ENCODE measurements around the gene DCAF10. TPM values are rescaled to one million over a fixed set of nuclear protein-coding genes. Genes with fewer than 3 reads are reported as not detected.
"Not testable (repeated sequence)": the region's sequence is repeated elsewhere in the genome, so short reads cannot be mapped to it uniquely, and the experiment has no call there.

The DCAF10 gene
- total RNA-seq, 2 donors from 2014 or later, result 24.4 to 47.4 TPM

DNA sequence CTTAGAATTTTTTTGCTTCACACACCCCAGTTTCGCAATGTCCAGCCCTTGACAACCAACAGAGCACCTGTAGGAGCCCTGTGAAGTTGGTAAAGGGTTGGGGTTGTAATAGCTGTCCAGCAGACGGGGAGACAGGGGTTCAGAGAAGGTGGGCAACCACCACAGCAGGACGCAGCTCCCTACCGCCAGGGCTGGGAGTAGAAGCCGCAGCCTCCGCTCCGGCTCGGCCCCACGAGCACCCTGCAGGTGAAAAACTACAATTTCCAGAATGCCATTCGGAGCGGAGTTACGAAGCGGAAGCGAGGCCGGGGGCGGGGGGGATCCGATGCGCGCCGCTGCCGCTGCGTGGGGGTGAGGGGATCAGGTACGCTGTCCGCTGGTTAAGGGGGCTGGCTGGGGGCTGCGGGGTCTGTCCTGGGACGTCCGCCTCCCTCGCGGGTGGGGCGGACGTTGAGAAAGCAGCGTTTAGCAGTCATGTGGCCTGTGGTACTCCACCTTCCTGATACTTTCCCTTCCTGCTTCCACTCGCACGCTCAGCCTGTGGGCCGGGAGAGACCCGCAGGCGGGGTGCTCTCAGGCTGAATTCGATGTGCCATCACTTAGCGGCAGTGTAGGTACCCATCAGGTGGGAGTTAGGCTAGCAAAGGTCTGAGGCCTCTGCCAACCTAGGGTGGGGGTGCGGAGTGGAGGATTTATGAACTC lies 47.0 kb upstream of the DCAF10 start, which contains the start of gene TRMT10B:
TSS of gene TRMT10B (plus strand) at position 317 of the 702 bp plus-strand sequence. CDS start 8,127 bp downstream, outside the sequence.
- ATAC-seq (ENCODE audit: insufficient number of reproducible peaks, low FRiP score, low read depth) (peak; percentile 87), DNase-seq (ENCODE audit: low spot score) (no peak)
- Histone ChIP-seq H3K27me3 (replicated peaks; ENCODE audit: insufficient read depth) (no peaks in the 10 kb centered on the region), H3K9me3 (no peaks in the 10 kb centered on the region), H3K4me1 (ENCODE audit: control insufficient read depth in 1 of 2, low read depth in 2 of 2) (peaks cover 6 to 11% of the 10 kb centered on the region in 2 donors), H3K36me3 (no peaks in the 10 kb centered on the region), H3K4me3 (peak within 1 kb of the TSS; percentile 96), H3K27ac (peak within 1 kb of the TSS; percentile 21 to 74)
- TF ChIP-seq, protein P1, sequence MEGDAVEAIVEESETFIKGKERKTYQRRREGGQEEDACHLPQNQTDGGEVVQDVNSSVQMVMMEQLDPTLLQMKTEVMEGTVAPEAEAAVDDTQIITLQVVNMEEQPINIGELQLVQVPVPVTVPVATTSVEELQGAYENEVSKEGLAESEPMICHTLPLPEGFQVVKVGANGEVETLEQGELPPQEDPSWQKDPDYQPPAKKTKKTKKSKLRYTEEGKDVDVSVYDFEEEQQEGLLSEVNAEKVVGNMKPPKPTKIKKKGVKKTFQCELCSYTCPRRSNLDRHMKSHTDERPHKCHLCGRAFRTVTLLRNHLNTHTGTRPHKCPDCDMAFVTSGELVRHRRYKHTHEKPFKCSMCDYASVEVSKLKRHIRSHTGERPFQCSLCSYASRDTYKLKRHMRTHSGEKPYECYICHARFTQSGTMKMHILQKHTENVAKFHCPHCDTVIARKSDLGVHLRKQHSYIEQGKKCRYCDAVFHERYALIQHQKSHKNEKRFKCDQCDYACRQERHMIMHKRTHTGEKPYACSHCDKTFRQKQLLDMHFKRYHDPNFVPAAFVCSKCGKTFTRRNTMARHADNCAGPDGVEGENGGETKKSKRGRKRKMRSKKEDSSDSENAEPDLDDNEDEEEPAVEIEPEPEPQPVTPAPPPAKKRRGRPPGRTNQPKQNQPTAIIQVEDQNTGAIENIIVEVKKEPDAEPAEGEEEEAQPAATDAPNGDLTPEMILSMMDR (IDR thresholded peaks at IDR 0.05), result no peak

DNA sequence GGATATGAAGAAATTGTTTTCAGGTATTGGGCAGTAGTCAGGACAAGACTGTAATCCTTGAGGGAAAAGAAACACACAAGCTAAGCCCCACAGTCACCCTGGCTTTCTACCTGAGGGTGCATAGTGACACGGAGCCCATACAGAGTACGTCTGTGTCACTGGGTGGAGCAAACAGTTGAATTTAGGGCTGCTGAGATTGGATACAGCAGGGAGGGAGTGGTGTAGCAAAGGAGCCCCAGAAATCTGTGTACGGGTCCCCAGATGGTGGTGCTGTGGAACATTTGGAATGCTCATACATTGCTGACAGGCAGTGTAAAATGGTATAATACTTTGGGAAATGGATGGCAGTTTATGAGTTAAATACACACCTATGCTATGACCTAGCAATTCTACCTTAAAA lies 41.9 kb upstream of the DCAF10 start:
- Histone ChIP-seq H3K4me3 (no peak overlapping the region), H3K27ac (no peak overlapping the region), H3K36me3 (no peaks in the 10 kb centered on the region), H3K4me1 (ENCODE audit: control insufficient read depth in 1 of 2, low read depth in 2 of 2) (peaks cover 6 to 8% of the 10 kb centered on the region in 2 donors), H3K9me3 (no peaks in the 10 kb centered on the region), H3K27me3 (replicated peaks; ENCODE audit: insufficient read depth) (no peaks in the 10 kb centered on the region)
- DNase-seq (ENCODE audit: low spot score) (no peak), ATAC-seq (ENCODE audit: insufficient number of reproducible peaks, low FRiP score, low read depth) (no peak)
- TF ChIP-seq, protein P1 (IDR thresholded peaks at IDR 0.05), result no peak

DNA sequence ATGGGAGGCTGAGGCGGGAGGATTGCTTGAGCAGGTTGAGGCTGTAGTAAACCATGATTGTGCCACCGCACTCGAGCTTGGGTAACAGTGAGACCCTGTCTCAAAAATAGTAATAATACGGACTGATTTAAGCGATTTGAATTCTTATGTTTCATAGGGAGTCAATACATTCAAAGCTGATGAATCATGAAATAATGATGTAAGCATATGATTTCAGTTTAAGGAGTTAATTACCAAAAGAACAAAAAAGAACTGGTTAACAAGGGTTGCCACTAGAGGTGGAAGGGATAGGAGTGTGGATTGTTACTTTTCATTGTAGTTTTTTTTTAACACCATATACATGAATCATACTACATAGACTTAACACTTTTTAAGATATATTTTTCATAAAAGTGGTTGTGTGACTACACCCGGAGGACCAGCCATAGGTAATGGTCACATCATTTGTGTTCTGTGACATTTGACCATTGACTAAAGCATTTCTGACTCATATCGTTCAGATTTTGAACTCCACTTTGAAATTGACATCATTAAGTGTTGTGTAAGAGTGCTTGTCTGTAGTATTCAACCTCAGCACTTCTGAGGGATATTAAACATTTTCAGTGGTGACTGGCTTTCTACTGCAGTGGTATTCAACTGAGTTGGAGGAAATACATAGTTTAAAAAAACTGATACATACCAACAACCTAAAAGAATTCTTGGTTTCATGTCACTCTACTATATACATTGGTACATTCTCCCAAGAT lies 40.0 kb upstream of the DCAF10 start:
- TF ChIP-seq, protein P1 (IDR thresholded peaks at IDR 0.05), result no peak
- H3K27ac ChIP-seq, result no peak overlapping the region
- H3K27me3 ChIP-seq (replicated peaks; ENCODE audit: insufficient read depth), result no peaks in the 10 kb centered on the region
- no peaks in the 10 kb centered on the region for H3K4me1 ChIP-seq (ENCODE audit: control insufficient read depth in 1 of 2, low read depth in 2 of 2)
- DNase-seq (ENCODE audit: low spot score) (no peak), ATAC-seq (ENCODE audit: insufficient number of reproducible peaks, low FRiP score, low read depth) (no peak)
- no peak overlapping the region for H3K4me3 ChIP-seq
- H3K9me3 ChIP-seq, result no peaks in the 10 kb centered on the region
- H3K36me3 ChIP-seq, result no peaks in the 10 kb centered on the region

DNA sequence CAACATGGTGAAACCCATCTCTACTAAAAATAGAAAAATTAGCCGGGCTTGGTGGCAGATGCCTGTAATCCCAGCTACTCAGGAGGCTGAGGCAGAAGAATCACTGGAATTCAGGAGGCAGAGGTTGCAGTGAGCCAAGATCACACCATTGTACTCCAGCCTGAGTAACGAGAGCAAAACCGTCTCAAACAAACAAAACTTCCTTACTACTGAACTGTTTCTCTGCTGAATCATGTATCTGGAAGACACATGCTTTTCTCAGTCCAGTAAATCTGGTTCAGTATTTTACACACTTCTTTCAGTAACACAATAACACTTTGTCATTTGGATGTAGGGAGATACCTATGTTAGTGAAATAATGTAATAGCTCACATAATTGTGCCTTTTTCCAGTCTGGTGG lies 39.1 kb upstream of the DCAF10 start:
- TF ChIP-seq, protein P1 (IDR thresholded peaks at IDR 0.05), result no peak
- Histone ChIP-seq H3K9me3 (no peaks in the 10 kb centered on the region), H3K4me1 (ENCODE audit: control insufficient read depth in 1 of 2, low read depth in 2 of 2) (no peaks in the 10 kb centered on the region), H3K27me3 (replicated peaks; ENCODE audit: insufficient read depth) (no peaks in the 10 kb centered on the region), H3K27ac (no peak overlapping the region), H3K36me3 (no peaks in the 10 kb centered on the region), H3K4me3 (no peak overlapping the region)
- DNase-seq (ENCODE audit: low spot score) (no peak), ATAC-seq (ENCODE audit: insufficient number of reproducible peaks, low FRiP score, low read depth) (no peak)

DNA sequence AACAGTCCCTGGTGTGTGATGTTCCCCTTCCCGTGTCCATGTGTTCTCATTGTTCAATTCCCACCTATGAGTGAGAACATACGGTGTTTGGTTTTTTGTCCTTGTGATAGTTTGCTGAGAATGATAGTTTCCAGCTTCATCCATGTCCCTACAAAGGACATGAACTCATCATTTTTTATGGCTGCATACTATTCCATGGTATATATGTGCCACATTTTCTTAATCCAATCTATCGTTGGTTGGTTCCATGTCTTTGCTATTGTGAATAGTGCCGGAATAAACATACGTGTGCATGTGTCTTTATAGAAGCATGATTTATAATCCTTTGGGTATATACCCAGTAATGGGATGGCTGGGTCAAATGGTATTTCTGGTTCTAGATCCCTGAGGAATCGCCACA lies 35.3 kb upstream of the DCAF10 start:
- ATAC-seq (ENCODE audit: insufficient number of reproducible peaks, low FRiP score, low read depth); H3K27me3 ChIP-seq (replicated peaks; ENCODE audit: insufficient read depth); H3K4me1 ChIP-seq (ENCODE audit: control insufficient read depth in 1 of 2, low read depth in 2 of 2); H3K4me3 ChIP-seq; H3K9me3 ChIP-seq; DNase-seq (ENCODE audit: low spot score); H3K36me3 ChIP-seq; H3K27ac ChIP-seq: not testable (repeated sequence)

All from thoracic aorta (tissue), 2 donors.